ENCODE results near the gene CLEC20A.

GRCh38 chr1:178536329-178536728, 39.6 kb upstream of the CLEC20A start:
- no peak for TF ChIP-seq POLR2A (IDR thresholded peaks at IDR 0.05)
- no peak for TF ChIP-seq CTCF (IDR thresholded peaks at IDR 0.05)

All from ovary (tissue), 3 donors.